ENCODE results near the gene VIPAS39. TPM values are rescaled to one million over a fixed set of nuclear protein-coding genes. Genes with fewer than 3 reads are reported as not detected.

VIPAS39 gene
- total and polyA plus RNA-seq, 9 of the 15 experiments (the other 6 are each of a cell fraction or from before 2014, with no cell fraction given) = 5.7 to 25.6 (median 9.9) TPM

DNA sequence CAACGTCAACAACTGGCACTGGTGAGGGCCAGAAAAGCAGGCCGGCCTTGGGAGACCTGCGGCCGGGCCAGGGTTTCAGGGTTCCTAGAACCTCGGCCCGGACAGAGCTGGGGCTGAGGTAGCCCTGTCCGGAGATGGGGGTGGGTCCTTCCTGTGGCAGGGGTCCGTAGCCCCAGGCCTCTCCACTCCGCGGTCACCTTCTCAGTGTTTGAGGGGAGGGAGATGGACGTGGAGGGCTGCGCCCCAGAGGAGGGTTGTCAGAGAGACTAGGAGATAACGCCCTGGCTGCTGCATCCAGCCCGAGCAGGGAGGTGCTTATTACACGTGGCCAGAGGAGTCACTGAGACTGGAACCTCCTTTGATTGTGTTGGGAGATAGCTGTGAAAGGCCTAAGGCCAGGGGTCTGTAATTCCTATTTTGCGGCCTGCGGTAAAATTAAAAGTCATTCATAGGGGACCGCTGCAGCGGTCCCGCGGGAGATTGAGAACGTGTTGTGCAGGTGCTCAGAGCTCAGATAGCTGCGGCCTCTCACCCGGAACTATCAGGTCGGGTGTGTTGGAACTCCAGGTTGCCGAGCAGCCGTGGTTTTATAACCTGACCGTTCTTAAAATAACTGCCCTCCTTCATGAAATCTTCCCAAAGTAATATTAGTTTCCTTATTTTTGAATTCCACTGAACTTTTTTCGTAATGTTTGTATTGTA is 999 bp upstream of the VIPAS39 start (continued):
- peak; percentile 10 for TF ChIP-seq TAF1 (IDR thresholded peaks at IDR 0.05; ENCODE audit: control insufficient read depth, extremely low read depth, insufficient read depth, low read length, severe bottlenecking)
- TF ChIP-seq KAT7 (CRISPR knock-in tag; IDR thresholded peaks at IDR 0.05; ENCODE audit: borderline replicate concordance) = peak; percentile 50; the same call in 1 of the 2 replicates
- peak; percentile 89 to 91 for TF ChIP-seq MNT (conservative IDR thresholded peaks at IDR 0.05)
- no peak for TF ChIP-seq CTCFL (IDR thresholded peaks at IDR 0.05; ENCODE audit: borderline replicate concordance, insufficient read depth, low read depth, low read length, poor library complexity, severe bottlenecking)
- no peak for TF ChIP-seq MEF2A (IDR thresholded peaks at IDR 0.05; ENCODE audit: control insufficient read depth, low read depth, low read length)
- peak; percentile 16; the same call in 1 of the 2 replicates for TF ChIP-seq PHF8 (IDR thresholded peaks at IDR 0.05; ENCODE audit: borderline replicate concordance, low read length)
- TF ChIP-seq POLR2G (IDR thresholded peaks at IDR 0.05; ENCODE audit: low read depth, low read length) = peak; percentile 65
- peak; percentile 72 for TF ChIP-seq CHD1 (IDR thresholded peaks at IDR 0.05; ENCODE audit: low read length)
- TF ChIP-seq USF1 (CRISPR knock-in tag; IDR thresholded peaks at IDR 0.05) = peak; percentile 21; the same call in 1 of the 2 replicates
- TF ChIP-seq SUPT5H (IDR thresholded peaks at IDR 0.05) = no peak
- no peak; a peak in 1 of 4 replicates for TF ChIP-seq FOXK2 (conservative IDR thresholded peaks at IDR 0.05 in 1 of 2, IDR thresholded peaks at IDR 0.05 in 1 of 2; ENCODE audit: low read depth in 2 of 2)
- no peak for TF ChIP-seq YBX1 (IDR thresholded peaks at IDR 0.05)
- TF ChIP-seq ZNF507 (tag; conservative IDR thresholded peaks at IDR 0.05) = no peak
- no peak for TF ChIP-seq NFYB (IDR thresholded peaks at IDR 0.05; ENCODE audit: extremely low read depth, insufficient read length)
- TF ChIP-seq EP400 (IDR thresholded peaks at IDR 0.05) = peak; percentile 52
- 0 out of 2 replicates have a peak, but pooled peaks have one; percentile 47 for TF ChIP-seq FOXK1 (CRISPR knock-in tag; IDR thresholded peaks at IDR 0.05; ENCODE audit: borderline replicate concordance)
- no peak for TF ChIP-seq CREB1 (IDR thresholded peaks at IDR 0.05)
- 0 out of 2 replicates have a peak, but pooled peaks have one; percentile 5 for TF ChIP-seq CREB1 (CRISPR knock-in tag; IDR thresholded peaks at IDR 0.05)
- TF ChIP-seq TRIM28 (IDR thresholded peaks at IDR 0.05) = no peak
- no peak for TF ChIP-seq TAF15 (IDR thresholded peaks at IDR 0.05; ENCODE audit: low read depth, low read length)
- TF ChIP-seq MED1 (CRISPR knock-in tag; IDR thresholded peaks at IDR 0.05; ENCODE audit: borderline replicate concordance) = no peak
- TF ChIP-seq SRSF1 (IDR thresholded peaks at IDR 0.05; ENCODE audit: low read depth, low read length) = no peak
- peak in 1 of 2 experiments; percentile 78; a peak in 2 of 4 replicates for TF ChIP-seq SIN3A (IDR thresholded peaks at IDR 0.05; ENCODE audit: borderline replicate concordance in 2 of 2, control insufficient read depth in 1 of 2, low read depth in 2 of 2, low read length in 2 of 2)
- TF ChIP-seq ZFX (CRISPR knock-in tag; IDR thresholded peaks at IDR 0.05) = peak; percentile 66
